AG09319 (cell line): ENCODE results near the gene GH2.

Source experiments
- DNase-seq: peaks from one replicate; pipeline ENCODE4 v3.0.0-alpha.2; 2010; ENCODE audit warnings: low read depth; ENCODE audit errors: extremely low read depth
- TF ChIP-seq, protein P1 (sequence below): IDR thresholded peaks from 2 replicates; pipeline ENCODE4 v1.5.1; 2011; ENCODE audit warnings: low read depth, mild to moderate bottlenecking, inconsistent platforms, low read length, moderate library complexity

The GH2 gene

DNA sequence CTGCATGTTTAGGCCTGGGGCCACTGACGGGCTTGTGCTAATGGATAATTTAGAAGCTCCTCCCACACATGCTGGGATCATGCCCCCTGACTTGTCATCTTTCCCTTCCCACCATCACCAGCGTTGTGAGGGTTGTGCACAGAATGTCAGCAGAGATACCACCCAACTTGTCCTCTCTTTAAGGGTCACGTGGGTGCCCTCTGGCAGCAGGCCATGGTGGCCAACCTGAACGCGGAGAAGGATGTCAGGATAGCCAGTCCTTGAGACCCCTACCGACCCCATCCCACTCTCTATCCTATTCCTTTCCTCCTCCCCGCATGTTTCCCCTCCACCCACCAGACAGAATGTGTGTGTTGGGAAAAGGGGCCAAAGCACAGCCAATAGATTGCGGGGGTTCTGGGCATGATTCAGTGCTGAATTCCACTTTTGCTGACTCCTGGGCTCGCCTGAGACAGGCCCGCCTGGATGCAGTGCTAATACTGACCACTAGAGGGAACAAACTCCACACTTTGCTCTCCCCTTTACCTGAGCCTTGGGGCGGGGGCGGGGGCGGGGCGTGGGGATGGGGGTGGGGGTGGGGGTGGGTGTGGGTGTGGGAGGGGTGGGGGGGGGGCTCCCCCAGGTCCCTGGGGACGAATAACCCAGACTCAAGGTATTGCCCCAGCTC is at the start of gene GH2:
GH2 (minus strand) TSS at position 10 of the 667 bp plus-strand sequence. CDS start 143 bp downstream, outside the sequence.
- TF ChIP-seq, protein P1, sequence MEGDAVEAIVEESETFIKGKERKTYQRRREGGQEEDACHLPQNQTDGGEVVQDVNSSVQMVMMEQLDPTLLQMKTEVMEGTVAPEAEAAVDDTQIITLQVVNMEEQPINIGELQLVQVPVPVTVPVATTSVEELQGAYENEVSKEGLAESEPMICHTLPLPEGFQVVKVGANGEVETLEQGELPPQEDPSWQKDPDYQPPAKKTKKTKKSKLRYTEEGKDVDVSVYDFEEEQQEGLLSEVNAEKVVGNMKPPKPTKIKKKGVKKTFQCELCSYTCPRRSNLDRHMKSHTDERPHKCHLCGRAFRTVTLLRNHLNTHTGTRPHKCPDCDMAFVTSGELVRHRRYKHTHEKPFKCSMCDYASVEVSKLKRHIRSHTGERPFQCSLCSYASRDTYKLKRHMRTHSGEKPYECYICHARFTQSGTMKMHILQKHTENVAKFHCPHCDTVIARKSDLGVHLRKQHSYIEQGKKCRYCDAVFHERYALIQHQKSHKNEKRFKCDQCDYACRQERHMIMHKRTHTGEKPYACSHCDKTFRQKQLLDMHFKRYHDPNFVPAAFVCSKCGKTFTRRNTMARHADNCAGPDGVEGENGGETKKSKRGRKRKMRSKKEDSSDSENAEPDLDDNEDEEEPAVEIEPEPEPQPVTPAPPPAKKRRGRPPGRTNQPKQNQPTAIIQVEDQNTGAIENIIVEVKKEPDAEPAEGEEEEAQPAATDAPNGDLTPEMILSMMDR: peak; percentile 58
- DNase-seq: no peak

DNA sequence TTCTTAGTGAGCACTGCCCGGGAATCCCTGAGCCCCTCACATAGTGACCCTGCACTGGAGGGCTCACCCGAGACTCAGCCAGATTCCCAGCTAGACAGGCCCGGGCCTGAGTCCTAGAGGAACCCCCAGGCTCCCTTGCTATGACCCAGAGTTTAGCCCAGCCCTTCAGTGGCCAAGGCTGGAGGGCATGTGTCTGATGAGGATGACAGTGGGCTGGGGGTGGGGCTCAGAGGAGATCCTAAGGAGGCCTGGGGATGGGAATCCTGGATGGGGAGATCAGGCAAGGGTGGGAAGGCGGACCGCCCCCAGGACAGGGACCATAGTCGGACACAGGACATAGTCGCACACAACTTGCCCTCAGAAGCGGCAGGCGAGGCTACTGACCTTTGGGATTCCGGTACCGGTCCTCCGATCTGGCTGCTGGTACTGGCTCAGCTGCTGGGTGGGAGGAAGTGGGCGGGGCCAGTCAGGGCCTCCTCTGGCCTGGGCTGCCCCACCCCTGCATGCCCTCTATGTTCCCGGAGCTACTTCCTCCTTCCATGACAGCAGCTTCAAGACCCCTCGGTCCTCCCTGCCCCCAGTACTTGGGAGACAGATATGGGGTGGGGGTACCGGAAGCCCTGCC is 49.3 kb upstream of the GH2 start:
- no peak for DNase-seq
- TF ChIP-seq, protein P1: no peak

DNA sequence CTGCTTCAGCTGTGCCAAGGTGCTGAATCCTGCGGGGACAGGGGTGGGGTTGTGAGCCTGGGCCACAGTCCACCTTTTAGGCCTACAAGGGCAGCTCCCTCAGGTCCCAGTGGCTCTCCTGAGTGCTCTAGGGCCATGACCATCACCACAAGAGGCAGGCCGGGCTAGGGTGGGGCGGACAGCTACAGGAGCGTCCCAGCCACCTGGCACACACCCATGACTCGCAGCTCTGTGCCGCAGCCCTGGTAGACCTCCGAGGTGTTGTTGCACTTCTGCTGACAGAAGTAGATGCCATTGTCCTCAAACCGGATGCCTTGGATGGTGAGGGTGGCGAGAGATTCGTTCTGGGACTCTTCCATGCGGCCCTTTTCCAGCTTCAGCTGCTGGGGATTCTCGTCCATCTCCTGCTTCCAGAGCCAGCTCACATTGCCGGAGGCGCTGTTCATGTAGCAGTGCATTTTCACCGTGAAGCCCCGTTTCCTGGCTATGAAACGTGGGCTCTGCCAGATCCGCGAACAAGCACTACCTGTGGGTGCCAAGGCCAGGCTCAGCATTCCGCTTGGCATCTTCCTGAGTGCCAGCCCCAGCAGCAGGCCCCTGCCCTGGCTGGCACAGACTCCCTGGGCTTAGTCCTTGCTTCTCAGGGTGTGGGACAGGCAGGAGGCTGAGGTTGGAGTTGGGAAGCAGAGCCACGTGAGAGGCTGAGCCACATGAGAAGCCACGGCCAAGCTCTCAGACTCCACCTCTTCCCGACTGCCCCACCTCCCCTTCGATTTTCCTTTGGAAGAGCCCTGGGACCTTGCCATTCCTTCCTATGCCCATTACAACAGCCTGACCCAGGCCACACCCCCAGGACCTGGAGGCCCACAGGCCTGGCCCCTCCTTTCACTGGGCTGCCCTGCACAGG is 48.4 kb upstream of the GH2 start:
- DNase-seq: no peak
- TF ChIP-seq, protein P1: no peak

DNA sequence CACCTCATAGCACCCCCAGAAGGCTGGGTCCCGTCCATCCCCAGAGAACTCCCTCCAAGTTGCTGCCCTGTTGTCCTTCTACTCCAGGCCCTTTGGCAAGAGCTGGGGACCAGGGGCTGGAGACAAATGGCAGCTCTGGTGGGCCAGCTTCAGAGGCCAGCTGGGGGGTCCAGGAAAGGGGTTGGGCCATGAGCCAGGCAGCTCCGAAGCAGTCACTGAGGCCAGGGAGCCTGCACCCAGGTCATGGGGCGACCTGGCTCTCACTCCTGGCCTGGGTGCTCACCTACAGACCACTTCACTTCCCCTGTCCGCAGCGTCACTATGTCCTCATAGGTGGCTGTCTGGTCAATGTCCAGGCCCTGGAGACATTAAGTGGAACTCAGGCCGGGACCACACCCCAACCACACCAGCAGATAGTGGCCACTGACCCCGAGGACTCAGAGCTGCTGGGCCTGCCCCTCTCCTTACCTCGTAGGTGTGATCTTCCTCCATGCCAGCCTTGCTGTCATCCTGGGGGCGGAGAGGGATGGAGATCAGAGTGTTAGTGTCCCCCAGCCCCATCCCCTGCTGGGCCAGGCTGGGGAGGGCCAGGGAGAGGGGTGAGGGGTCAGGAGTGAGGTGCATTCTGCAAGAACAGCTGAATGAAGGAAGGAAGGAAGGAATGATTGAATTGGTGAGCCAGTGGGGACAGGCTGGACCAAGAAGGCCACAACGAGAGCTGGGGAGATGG is 47.4 kb upstream of the GH2 start:
- TF ChIP-seq, protein P1: no peak
- no peak for DNase-seq

DNA sequence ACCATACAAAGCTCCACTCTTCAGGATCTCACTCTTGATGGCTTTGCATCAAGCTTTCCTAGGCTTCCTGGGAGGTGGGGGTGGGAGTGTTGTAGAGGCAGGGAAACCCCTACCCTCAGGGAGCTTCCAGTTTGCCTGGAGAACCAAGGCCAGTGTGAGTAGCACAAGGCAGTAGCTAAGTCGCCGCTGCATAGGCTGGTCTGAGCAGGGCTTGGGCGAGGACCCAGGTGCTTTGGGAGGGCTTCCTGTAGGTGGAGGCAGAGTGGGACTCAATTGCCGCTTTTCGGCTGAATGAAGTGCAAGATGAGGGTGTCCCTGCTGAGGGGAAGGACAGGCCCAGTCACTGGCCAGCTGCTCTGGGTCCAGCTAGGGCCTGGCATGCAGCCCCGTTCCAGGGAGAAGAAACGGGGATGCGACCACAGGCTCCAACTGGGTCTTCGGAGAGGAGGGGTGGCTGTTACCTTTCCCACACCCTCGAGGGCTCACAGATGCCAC is 46.5 kb upstream of the GH2 start:
- DNase-seq: no peak
- TF ChIP-seq, protein P1: no peak

DNA sequence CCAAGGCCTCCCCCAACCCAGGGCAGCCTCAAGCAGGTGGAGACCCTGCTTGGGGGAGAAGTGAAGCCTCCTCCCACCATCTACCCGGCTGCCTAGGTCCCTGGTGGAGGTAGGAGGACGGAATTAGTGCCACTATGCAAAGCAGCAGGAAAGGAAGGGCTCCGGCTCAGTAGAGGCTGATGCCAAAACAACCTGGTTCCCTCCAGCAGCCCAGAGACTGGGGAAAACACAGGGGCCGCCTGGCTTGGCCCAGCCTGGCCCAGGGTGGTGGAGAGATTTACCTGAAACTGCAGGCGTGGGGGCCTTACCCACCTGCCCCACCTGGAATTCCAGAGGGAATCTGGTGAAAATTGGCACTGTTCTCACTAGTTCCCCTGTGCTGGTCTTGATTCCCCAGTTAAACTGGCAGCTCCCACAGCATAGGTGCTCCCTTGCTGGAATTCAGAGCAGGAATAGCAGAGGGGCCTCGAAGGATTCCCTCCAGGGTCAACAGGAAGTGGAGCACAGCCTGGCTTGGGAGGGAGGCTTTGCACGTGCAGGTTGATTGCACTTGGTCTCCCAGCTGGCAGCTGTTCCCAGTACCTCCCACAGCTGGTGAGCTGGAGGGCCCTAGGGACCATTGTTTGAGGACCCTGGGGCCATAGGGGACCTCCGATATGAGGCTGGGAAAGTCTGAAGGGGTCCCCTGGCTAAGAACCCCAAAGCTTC is 45.9 kb upstream of the GH2 start:
- no peak for DNase-seq
- TF ChIP-seq, protein P1: no peak
